Vagina (tissue), 2 donors: ENCODE measurements around the gene LENG8.

Source experiments
- POLR2A ChIP-seq, 2 donors: fragments of 450-650 bp; IDR thresholded peaks; one replicate each; pipeline ENCODE4 v1.6.1; 2017; ENCODE audit warnings: antibody characterized with exemption in 2 of 2, mild to moderate bottlenecking in 2 of 2, moderate library complexity in 2 of 2
- TF ChIP-seq, protein P1 (sequence below), 3 experiments: fragments of 450-650 bp in 2 of 3; fragments of 200-600 bp in 1 of 3; sonication (generic) in 1 of 3; IDR thresholded peaks; one replicate each; pipeline ENCODE4 v1.5.1; 2017 to 2019; ENCODE audit warnings: antibody characterized with exemption in 3 of 3, mild to moderate bottlenecking in 2 of 3, moderate library complexity in 2 of 3

DNA sequence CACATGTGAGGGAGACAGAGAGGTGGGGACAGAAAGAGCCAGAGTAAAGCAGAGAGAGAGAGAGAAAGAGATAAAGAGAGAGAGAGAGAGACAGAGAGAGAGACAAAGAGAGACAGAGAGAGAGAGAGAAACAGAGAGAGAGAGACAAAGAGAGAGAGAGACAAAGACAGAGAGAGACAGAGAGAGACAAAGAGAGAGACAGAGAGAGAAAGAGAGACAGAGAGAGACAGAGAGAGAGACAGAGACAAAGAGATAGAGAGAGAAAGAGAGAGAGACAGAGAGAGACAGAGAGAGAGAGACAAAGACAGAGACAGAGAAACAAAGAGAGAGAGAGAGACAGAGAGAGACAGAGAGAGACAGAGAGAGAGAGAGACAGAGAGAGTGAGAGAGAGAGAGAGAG, 38.0 kb upstream of the LENG8 start:
- TF ChIP-seq POLR2A (IDR thresholded peaks at IDR 0.05): no peak
- TF ChIP-seq, protein P1, sequence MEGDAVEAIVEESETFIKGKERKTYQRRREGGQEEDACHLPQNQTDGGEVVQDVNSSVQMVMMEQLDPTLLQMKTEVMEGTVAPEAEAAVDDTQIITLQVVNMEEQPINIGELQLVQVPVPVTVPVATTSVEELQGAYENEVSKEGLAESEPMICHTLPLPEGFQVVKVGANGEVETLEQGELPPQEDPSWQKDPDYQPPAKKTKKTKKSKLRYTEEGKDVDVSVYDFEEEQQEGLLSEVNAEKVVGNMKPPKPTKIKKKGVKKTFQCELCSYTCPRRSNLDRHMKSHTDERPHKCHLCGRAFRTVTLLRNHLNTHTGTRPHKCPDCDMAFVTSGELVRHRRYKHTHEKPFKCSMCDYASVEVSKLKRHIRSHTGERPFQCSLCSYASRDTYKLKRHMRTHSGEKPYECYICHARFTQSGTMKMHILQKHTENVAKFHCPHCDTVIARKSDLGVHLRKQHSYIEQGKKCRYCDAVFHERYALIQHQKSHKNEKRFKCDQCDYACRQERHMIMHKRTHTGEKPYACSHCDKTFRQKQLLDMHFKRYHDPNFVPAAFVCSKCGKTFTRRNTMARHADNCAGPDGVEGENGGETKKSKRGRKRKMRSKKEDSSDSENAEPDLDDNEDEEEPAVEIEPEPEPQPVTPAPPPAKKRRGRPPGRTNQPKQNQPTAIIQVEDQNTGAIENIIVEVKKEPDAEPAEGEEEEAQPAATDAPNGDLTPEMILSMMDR (IDR thresholded peaks at IDR 0.05): no peak
